ENCODE measurements around the gene HDHD3. TPM values are rescaled to one million over a fixed set of nuclear protein-coding genes. Genes with fewer than 3 reads are reported as not detected.

HDHD3 gene
- total RNA-seq, 1 donor from 2014 or later = 9.8 TPM

GRCh38 chr9:113355040-113355596, 21.7 kb downstream of the HDHD3 start:
- Histone ChIP-seq H3K9ac (no peak overlapping the region), H3K36me3 (no peaks in the 10 kb centered on the region), H3K4me2 (no peak overlapping the region), H3K27ac (no peak overlapping the region), H3K27me3 (peaks cover 26% of the 10 kb centered on the region), H3K79me2 (ENCODE audit: low read depth) (no peaks in the 10 kb centered on the region), H3K9me3 (ENCODE audit: low read depth) (no peaks in the 10 kb centered on the region), H2AFZ (replicated peaks) (no peak overlapping the region), H3K4me1 (peaks cover 4% of the 10 kb centered on the region), H4K20me1 (ENCODE audit: low read depth) (peaks cover 4% of the 10 kb centered on the region), H3K4me3 (no peak overlapping the region), H3F3A (ENCODE audit: low read depth) (no peaks in the 10 kb centered on the region)
- DNase-seq (ENCODE audit: low spot score) = peak; percentile 29
- Mint-ChIP-seq H3K9me3 (peaks cover under 1% of the 10 kb centered on the region), H3K27ac (no peak overlapping the region), H3K4me1 (peaks cover 2% of the 10 kb centered on the region), H3K36me3 (no peaks in the 10 kb centered on the region), H3K27me3 (ENCODE audit: insufficient read depth, low read depth) (peaks cover 42% of the 10 kb centered on the region), H3K4me3 (no peak overlapping the region)
- TF ChIP-seq CTCF (IDR thresholded peaks at IDR 0.05) (peak; percentile 36), EZH2phosphoT487 (IDR thresholded peaks at IDR 0.05) (no peak), EZH2 (IDR thresholded peaks at IDR 0.05) (no peak)

GRCh38 chr9:113352411-113352810, 24.4 kb downstream of the HDHD3 start:
- no peak for TF ChIP-seq EZH2 (IDR thresholded peaks at IDR 0.05)
- TF ChIP-seq CTCF (IDR thresholded peaks at IDR 0.05) = no peak
- TF ChIP-seq EZH2phosphoT487 (IDR thresholded peaks at IDR 0.05) = no peak
- no peak overlapping the region for H3K4me3 ChIP-seq
- H3K27ac Mint-ChIP-seq = no peak overlapping the region
- peaks cover 5% of the 10 kb centered on the region for H4K20me1 ChIP-seq (ENCODE audit: low read depth)
- H2AFZ ChIP-seq (replicated peaks) = no peak overlapping the region
- H3K9ac ChIP-seq = no peak overlapping the region
- no peak overlapping the region for H3K4me2 ChIP-seq
- H3F3A ChIP-seq (ENCODE audit: low read depth) = no peaks in the 10 kb centered on the region
- peaks cover 7% of the 10 kb centered on the region for H3K4me1 ChIP-seq
- DNase-seq (ENCODE audit: low spot score) = no peak
- H3K27me3 Mint-ChIP-seq (ENCODE audit: insufficient read depth, low read depth) = peaks cover 61% of the 10 kb centered on the region
- no peaks in the 10 kb centered on the region for H3K9me3 Mint-ChIP-seq
- no peak overlapping the region for H3K27ac ChIP-seq
- H3K36me3 ChIP-seq = no peaks in the 10 kb centered on the region
- peaks cover 53% of the 10 kb centered on the region for H3K27me3 ChIP-seq
- no peaks in the 10 kb centered on the region for H3K36me3 Mint-ChIP-seq
- no peaks in the 10 kb centered on the region for H3K9me3 ChIP-seq (ENCODE audit: low read depth)
- no peak overlapping the region for H3K4me3 Mint-ChIP-seq
- H3K4me1 Mint-ChIP-seq = peaks cover 8% of the 10 kb centered on the region
- H3K79me2 ChIP-seq (ENCODE audit: low read depth) = no peaks in the 10 kb centered on the region

- no peaks in the 10 kb centered on the region for H3K36me3 Mint-ChIP-seq
- peaks cover 57% of the 10 kb centered on the region for H3K27me3 ChIP-seq
- H3K4me1 Mint-ChIP-seq = peaks cover 8% of the 10 kb centered on the region
- no peak overlapping the region for H3K4me2 ChIP-seq
- no peaks in the 10 kb centered on the region for H3K36me3 ChIP-seq
- H3K4me1 ChIP-seq = peaks cover 7% of the 10 kb centered on the region
- peaks cover 65% of the 10 kb centered on the region for H3K27me3 Mint-ChIP-seq (ENCODE audit: insufficient read depth, low read depth)
- H3K9ac ChIP-seq = no peak overlapping the region
- no peaks in the 10 kb centered on the region for H3K79me2 ChIP-seq (ENCODE audit: low read depth)
- H3K9me3 Mint-ChIP-seq = no peaks in the 10 kb centered on the region
- TF ChIP-seq CTCF (IDR thresholded peaks at IDR 0.05) (no peak), EZH2 (IDR thresholded peaks at IDR 0.05) (no peak), EZH2phosphoT487 (IDR thresholded peaks at IDR 0.05) (no peak)
- DNase-seq (ENCODE audit: low spot score) = no peak
- no peak overlapping the region for H3K27ac ChIP-seq
- no peak overlapping the region for H3K27ac Mint-ChIP-seq
- no peak overlapping the region for H3K4me3 ChIP-seq
- no peak overlapping the region for H2AFZ ChIP-seq (replicated peaks)
- H4K20me1 ChIP-seq (ENCODE audit: low read depth) = peaks cover 5% of the 10 kb centered on the region
- no peaks in the 10 kb centered on the region for H3F3A ChIP-seq (ENCODE audit: low read depth)
- no peak overlapping the region for H3K4me3 Mint-ChIP-seq
- no peaks in the 10 kb centered on the region for H3K9me3 ChIP-seq (ENCODE audit: low read depth)
These were observed 24.8 kb downstream of the HDHD3 start for GRCh38 chr9:113352006-113352405.
